Activated CD4-positive, alpha-beta T cell treated with anti-CD3 and anti-CD28 coated beads, Interleukin-2, amount 50 U/mL, for 16 hours (primary cell): ENCODE measurements around the gene CST2.
"Not testable (repeated sequence)": the region's sequence is repeated elsewhere in the genome, so short reads cannot be mapped to it uniquely, and the experiment has no call there.

Experiments used
- DNase-seq: peaks from one replicate; pipeline ENCODE4 v3.0.0-alpha.2; 2020

Gene CST2, protein sequence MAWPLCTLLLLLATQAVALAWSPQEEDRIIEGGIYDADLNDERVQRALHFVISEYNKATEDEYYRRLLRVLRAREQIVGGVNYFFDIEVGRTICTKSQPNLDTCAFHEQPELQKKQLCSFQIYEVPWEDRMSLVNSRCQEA

GRCh38 chr20:23826541-23827021, at the start of gene CST2:
Gene CST2, minus strand, starts transcription at chr20:23826729. Its CDS starts 69 bp downstream, at chr20:23826660.
- no peak for DNase-seq

DNA sequence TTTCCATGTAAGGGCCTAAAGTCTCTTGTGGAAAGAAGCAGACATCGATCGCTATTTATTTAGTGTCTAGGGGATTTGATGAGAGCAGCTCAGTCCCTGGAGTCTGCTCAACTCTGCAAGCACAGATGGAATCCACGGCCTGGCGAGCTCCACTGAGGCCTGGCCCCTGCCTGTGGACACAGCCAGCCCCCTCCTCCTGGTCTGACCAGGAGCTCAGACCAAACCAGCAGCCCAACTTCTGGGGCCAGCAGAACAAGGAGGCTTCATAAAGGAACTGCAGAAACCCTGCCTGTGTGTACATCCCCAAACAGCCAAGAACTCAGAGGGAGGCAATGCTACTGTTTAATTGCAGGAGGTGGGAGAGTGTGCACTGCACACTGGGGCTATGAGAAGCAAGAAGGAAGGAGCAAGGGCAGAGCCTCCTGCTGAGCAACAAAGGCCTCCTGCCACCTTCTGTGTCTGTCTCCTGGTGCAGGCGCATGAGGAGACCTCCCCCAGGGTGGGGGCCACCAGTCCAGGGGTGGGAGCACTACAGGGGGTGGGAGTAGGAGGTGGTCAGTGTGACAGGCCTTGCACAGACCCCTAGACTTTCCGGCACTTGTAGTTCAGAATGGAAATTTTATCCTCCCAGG, 49.2 kb upstream of the CST2 start:
- no peak for DNase-seq

DNA sequence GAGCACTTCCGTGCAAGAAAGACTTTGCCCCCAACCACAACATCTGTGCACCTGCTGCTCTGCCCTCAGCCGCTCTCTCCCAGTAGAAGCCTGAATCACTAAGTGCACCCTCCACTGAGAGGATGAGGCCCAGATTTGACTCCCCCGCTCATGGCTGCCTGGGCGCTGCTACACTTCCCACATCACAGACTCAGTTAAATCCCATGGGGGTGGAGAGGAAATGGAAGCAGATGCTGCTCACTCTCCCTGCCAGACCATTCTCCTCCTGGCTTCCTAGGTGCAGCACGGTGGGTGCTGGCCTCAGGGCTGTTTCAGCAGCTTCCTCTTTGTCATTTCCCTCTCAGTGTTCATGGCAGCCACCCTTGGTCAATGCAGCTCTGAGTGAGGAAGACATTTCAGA, 48.2 kb upstream of the CST2 start:
- no peak for DNase-seq

DNA sequence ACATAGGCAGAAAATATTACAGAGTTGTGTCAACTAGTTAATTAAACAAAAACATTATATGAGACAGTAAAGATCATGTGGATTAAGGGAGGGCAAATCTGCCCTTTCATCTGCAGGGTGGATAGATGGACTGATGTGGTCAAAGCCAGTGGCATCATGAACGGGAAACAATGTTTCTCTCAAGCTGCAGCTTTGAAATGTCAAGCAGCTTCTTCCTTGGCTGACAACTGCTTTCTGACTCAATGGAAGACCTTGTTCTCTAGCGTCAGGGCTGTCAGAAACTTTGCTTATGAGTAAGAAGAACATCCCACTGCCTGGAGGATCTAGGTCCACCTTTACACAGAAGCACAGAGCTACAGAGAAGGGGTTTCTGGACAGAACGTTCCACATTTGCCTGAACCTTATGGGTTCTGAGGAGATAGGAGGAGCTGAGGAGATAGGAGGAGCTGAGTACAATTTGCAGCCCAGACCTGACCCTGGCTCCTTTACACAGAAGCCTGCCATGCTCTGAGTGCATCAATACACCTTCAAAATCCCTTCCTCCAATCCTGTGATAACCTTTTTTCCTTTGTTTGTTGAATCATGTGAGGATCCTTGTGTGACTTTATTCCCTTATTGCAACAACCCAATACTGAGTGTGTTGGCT, 47.0 kb upstream of the CST2 start:
- no peak for DNase-seq

GRCh38 chr20:23872065-23872464, 45.5 kb upstream of the CST2 start:
- DNase-seq: no peak

DNA sequence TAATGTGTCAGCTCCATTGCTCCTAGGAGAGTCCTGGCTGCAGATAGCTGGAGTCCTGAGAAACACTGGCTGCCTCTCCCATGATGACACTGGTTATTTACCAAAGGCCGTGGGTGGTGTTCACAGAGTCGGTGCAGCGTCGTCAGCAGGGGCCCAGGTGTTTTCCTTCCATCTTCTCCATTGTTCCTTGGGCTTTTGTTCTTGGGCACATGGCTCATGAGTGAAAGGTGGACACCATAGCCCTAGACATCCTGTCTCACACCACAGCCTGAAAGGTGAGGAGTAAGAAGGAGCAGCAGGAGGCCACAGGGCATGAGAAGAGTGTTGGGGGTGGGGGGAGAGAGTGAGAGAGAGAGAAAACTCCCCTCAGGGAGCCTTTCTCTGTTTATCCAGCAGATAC, 43.9 kb upstream of the CST2 start:
- no peak for DNase-seq

DNA sequence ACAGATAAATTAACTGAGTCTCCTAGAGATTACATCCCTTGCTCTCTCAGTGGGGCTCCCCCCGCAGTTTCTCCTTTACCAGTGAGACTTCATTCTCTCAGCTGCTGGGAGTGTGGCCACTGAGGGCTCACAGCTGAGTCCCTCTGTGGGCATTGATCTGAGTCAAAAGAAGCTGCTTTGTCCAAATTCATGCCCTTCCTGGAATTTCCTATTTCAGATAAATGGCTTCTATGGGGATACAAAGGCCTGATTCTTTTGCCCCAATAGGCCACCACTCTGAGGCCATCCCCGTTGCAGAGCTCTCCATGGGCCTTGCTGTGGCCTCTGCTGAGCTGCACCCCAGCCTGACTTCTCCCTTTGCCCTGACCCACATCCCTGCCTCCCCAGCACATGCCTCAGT, 43.0 kb upstream of the CST2 start:
- no peak for DNase-seq

GRCh38 chr20:23868321-23868720, 41.8 kb upstream of the CST2 start:
- DNase-seq: no peak

GRCh38 chr20:23867152-23867776, 40.7 kb upstream of the CST2 start:
- no peak for DNase-seq

DNA sequence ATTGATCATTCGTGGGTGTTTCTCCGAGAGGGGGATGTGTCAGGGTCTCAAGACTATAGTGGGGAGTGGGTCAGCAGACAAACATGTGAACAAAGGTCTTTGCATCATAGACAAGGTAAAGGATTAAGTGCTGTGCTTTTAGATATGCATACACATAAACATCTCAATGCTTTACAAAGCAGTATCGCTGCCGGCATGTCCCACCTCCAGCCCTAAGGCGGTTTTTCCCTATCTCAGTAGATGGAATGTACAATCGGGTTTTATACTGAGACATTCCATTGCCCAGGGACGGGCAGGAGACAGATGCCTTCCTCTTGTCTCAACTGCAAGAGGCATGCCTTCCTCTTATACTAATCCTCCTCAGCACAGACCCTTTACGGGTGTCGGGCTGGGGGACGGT, 34.2 kb upstream of the CST2 start:
- DNase-seq: not testable (repeated sequence)

DNA sequence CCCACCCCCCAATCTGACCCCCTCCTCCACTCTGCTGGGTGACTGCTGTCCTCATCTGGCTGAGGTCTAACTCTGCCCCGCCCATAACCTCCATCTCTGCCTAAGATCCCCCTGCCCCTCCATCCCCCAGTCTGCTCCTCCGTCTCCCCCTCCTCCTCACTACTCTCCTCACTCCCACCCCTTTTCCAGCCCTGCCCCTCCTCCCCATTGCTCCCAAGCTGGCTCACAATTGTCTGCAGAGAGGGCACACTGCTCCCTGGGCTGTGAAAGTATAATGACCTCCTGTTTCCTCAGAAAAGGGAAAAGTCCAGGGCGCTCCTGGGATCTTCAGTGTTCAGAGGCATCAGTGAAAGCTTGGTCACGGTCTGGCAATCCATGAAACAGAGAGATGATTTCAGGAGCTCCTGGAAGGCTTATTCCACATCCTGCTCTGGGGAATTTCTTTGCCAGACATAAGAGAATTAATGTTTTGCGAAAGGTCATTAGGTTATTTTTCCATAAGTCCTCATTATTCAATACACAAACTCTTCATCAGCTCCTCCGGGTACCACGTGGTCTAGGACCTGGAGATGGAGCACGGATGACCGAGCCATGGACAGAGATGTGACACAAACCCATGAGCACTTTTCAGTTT, 31.6 kb upstream of the CST2 start:
- DNase-seq: no peak

GRCh38 chr20:23856736-23857135, 30.2 kb upstream of the CST2 start:
- no peak for DNase-seq

GRCh38 chr20:23856226-23856625, 29.7 kb upstream of the CST2 start:
- DNase-seq: no peak

DNA sequence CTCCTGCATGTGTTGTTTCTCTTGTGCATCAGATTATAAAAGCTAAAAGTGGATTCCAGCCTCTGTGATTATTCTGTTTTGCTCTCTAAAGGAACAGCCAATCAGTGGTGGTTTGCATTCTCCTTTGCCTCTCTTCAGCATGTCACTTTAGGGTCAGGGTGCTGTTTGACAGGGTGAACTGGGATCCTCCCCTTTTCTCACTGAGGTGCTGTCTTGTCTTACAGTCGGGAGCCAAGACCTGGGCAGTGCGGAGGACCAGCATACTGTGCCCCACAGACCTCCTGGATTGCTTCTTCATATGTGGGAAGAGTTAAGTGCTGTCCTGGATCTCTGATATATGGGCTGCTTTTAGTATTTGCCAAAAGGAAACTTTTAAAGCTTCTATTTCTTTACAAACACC, 15.2 kb upstream of the CST2 start:
- DNase-seq: no peak

- no peak for DNase-seq
Measured at GRCh38 chr20:23835716-23836115, 9.2 kb upstream of the CST2 start.

DNA sequence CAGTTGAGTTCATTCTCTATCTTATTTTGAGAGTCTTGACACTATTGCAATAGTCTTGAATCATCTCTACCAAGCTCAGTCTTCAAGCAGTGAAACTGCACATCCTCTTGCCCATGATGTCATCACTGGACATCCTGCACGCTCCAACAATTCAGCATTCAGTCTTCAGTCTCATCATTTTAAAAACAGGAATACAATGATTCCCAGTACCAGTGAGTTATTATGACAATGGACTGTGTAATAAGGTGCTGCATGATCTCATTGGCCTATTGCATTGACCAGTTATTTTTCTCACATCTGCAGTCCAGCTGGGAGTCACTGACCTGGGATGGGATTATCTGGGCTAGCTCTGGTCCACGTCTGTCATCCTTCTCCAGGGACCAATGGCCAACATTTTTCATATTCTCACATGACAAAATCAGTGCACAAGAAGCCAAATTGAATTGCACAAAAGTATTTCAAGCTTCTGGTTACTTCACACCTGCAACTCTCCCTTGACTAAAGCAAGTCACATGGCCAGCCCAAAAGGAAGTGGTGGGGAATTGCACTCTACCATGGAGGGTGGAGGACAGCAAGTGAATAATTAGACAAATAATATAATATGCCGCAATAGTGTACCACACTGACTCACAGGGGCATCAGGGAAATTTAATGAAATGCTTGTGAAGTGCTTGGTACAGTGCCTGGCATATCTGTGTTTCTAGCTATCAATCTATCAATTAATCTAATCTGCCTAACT, 6.4 kb upstream of the CST2 start:
- no peak for DNase-seq

DNA sequence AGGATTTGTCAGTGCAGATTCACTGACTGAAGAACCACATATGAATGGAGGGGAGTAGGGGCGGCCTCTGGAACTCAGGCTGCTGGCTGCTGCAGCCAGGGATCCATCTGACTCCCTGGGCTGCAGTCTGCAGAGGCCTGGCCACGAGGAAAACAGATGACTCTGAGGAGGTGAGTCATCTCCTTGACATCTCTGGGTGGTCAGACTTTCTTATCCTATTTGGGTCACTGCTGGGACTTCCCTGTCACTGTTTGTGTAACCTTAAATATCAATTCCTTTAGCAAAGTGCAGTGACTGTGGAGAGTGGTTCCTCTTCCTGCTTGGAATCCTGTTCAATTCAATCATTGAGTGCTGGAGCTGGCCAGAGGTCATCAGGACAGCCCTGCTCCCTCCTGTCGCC, 5.4 kb upstream of the CST2 start:
- not testable (repeated sequence) for DNase-seq

DNA sequence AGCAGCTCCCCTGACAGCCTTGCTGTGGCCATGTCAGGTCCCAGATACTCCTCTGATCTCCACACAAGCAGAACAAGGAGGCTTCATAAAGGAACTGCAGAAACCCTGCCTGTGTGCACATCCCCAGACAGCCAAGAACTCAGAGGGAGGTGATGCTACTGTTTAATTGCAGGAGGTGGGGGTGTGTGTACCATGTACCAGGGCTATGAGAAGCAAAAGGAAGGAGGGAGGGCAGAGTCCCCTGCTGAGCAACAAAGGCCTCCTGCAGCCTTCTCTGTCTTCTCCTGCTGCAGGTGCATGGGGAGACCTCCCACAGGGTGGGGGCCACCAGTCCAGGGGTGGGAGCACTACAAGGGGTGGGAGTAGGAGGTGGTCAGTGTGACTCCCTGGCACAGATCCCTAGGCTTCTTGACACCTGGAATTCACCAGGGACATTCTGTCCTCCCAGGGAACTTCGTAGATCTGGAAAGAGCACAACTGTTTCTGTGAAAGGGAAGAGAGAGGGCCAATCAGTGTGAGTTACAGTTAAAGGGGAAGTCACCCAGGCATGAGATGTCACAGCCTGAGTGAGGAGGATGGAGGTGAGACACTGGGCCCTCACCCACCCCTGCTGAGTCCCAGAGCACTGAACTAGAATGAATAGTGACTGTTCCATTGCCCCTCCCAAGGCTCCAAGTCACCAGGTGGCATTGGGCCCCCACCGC, 2.8 kb downstream of the CST2 start:
- DNase-seq: no peak

DNA sequence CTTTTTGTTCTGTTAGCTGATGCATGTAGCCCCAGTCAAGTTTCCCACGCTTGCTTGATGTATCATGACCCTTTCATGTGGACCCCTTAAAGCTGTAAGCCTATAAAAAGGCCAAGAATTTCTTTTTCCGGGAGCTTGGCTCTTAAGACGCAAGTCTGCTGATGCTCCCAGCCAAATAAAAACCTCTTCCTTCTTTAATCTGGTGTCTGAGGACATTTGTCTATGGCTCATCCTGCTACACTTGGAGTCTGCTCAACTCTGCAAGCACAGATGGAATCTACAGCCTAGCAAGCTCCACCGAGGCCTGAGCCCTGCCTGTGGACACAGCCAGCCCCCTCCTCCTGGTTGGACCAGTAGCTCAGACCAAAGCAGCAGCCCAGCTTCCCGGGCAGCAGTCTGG, 3.4 kb downstream of the CST2 start:
- DNase-seq: no peak

DNA sequence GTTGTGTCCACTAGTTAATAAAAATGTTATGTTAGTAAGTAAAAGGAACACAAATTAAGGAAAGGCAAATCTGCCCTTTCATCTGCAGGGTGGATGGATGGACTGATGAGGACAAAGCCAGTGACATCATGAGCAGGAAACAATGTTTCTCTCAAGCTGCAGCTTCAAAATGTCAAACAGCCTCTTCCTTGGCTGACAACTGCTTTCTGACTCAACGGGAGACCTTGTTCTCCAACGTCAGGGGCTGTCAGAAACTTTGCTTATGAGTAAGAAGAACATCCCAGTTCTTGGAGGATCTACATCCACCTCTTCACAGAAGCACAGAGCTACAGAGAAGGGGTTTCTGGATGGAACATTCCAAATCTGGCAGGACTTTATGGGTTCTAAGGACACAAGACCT, 6.0 kb downstream of the CST2 start:
- DNase-seq: peak; percentile 1

DNA sequence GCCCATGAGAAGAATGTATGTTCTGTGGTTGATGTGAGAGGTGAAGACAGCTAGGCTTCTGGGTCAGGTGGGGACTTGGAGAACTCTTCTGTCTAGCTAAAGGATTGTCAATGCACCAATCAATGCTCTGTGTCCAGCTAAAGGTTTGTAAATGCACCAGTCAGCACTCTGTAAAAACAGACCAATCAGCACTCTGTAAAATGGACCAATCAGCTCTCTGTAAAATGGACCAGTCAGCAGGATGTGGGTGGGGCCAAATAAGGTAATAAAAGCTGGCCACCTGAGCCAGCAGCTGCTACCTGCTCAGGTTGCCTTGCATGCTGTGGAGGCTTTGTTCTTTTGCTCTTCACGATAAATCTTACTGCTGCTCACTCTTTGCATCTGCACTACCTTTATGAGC, 15.0 kb downstream of the CST2 start:
- not testable (repeated sequence) for DNase-seq

DNA sequence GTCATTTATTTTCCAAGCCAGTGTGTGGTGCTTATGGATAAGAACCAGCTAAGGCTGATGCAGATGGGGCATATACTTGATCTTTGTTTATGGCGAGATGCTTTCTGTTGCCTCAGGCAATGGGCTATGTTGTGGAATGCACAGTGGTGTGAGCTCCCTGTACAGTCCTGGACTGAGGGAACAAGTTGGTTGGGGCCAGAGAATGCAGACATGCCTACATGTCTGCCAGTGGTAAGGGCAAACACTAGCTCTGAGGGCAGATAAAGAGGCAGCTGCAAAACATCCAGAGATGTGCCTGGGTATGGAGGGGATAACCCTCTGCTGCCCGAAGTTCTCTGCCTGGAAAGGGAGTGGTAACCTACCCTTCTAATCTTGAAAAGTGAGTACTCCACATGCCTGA, 16.2 kb downstream of the CST2 start:
- DNase-seq: not testable (repeated sequence)
